ENCODE data around the gene COQ8A.

COQ8A gene

DNA sequence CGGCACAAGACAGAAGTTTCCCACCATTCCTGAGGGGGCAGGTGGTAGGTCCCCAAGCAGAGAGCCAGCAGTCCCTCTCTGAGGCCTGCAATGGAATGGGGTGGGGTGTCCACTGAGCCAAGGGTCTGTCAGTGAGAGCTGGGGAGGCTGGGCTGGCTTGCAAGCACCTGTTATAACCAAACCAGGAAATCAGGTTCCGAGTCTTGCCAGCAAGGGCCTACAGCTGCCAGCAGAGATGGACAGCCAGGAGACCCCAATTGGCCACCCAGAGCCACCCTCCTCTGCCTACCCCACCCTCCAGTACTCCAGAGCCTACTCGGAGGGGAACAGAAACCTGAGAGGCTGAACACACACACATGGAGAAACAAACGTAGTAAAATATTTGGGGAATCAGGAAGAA, 37.5 kb upstream of the COQ8A start:
- no peaks in the 10 kb centered on the region for H3K36me3 ChIP-seq (ENCODE audit: insufficient read depth, low read length)
- H3K79me2 ChIP-seq (ENCODE audit: control insufficient read depth, insufficient read depth, low read length, unreplicated experiment), result no peaks in the 10 kb centered on the region
- peaks cover 7% of the 10 kb centered on the region for H3K4me1 ChIP-seq (ENCODE audit: control insufficient read depth, insufficient read depth, low read length, unreplicated experiment)
- no peak overlapping the region for H3K4me3 ChIP-seq (ENCODE audit: low read depth, low read length)
- no peaks in the 10 kb centered on the region for H3K27me3 ChIP-seq (ENCODE audit: insufficient read depth, low read length)
- H2AFZ ChIP-seq (ENCODE audit: low read length, unreplicated experiment), result no peak overlapping the region
- no peak overlapping the region for H3K27ac ChIP-seq (ENCODE audit: low read depth, low read length)

DNA sequence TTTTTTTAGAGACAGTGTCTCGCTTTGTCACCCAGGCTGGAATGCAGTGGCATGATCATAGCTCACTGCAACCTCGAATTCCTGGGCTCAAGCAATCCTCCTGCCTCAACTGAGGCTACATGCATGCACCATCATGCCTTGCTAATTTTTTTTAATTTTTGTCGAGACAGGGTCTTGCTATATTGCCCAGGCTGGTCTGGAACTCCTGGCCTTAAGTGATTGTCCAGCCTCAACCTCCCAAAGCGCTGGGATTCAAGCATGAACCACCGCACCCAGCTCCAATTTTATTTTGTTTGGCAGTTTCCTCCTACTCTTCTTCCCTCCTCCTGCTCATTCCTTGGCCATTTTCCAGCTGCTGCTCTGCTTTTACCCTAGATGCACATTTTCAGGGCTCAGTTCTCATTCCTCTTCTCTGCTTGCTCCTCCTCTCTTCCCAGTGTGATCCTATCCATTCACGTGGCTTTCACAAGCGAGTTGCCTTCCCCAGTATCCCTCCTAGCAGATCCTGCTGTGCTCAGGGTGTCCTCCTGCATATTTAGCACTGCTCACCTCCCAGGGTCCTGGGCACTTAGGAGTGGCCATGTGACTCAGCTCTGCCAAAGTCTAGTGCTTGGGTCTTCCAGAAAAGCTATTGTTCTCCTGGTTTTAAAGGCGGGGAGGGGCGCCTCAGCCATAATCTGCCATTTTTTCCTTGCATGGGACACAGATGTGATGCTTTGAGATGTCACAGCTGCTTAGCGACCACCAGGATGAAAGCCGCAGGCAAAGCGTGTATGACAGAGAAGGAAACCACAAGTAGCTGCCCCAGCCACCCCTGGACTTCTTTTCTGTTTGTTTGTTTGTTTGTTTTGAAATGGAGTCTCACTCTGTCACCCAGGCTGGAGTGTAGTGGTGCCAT, 36.0 kb upstream of the COQ8A start:
- Histone ChIP-seq H3K27ac (ENCODE audit: low read depth, low read length) (no peak overlapping the region), H3K36me3 (ENCODE audit: insufficient read depth, low read length) (no peaks in the 10 kb centered on the region), H3K27me3 (ENCODE audit: insufficient read depth, low read length) (no peaks in the 10 kb centered on the region), H2AFZ (ENCODE audit: low read length, unreplicated experiment) (no peak overlapping the region), H3K79me2 (ENCODE audit: control insufficient read depth, insufficient read depth, low read length, unreplicated experiment) (no peaks in the 10 kb centered on the region), H3K4me1 (ENCODE audit: control insufficient read depth, insufficient read depth, low read length, unreplicated experiment) (peaks cover 7% of the 10 kb centered on the region), H3K4me3 (ENCODE audit: low read depth, low read length) (no peak overlapping the region)

GRCh38 chr1:226904772-226905171, 35.3 kb upstream of the COQ8A start:
- Histone ChIP-seq H3K4me3 (ENCODE audit: low read depth, low read length) (no peak overlapping the region), H3K4me1 (ENCODE audit: control insufficient read depth, insufficient read depth, low read length, unreplicated experiment) (peaks cover 7% of the 10 kb centered on the region), H3K27me3 (ENCODE audit: insufficient read depth, low read length) (no peaks in the 10 kb centered on the region), H3K79me2 (ENCODE audit: control insufficient read depth, insufficient read depth, low read length, unreplicated experiment) (no peaks in the 10 kb centered on the region), H3K27ac (ENCODE audit: low read depth, low read length) (no peak overlapping the region), H3K36me3 (ENCODE audit: insufficient read depth, low read length) (no peaks in the 10 kb centered on the region), H2AFZ (ENCODE audit: low read length, unreplicated experiment) (no peak overlapping the region)

DNA sequence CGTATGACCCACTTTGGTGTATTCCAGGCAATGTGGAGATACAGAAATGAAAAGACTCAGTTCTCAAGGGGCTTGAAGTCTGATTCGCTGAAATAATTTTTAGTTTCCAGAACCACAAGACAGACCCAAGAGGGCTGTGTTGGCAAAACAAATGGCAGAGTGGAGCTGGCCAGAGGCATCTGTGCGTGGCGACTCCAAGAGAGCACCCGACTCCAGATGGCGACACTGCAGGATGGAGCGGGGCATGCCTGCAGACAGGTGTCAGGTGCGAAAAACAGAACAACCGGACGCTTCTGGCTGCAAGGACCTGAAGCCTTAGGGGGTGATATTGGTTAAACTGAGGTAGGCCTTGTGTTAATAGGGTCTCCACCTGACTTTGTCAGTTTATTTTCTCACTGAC, 31.7 kb upstream of the COQ8A start:
- H3K79me2 ChIP-seq (ENCODE audit: control insufficient read depth, insufficient read depth, low read length, unreplicated experiment), result no peaks in the 10 kb centered on the region
- H3K4me3 ChIP-seq (ENCODE audit: low read depth, low read length), result no peak overlapping the region
- H3K36me3 ChIP-seq (ENCODE audit: insufficient read depth, low read length), result no peaks in the 10 kb centered on the region
- no peaks in the 10 kb centered on the region for H3K27me3 ChIP-seq (ENCODE audit: insufficient read depth, low read length)
- H3K27ac ChIP-seq (ENCODE audit: low read depth, low read length), result no peak overlapping the region
- peaks cover 7% of the 10 kb centered on the region for H3K4me1 ChIP-seq (ENCODE audit: control insufficient read depth, insufficient read depth, low read length, unreplicated experiment)
- no peak overlapping the region for H2AFZ ChIP-seq (ENCODE audit: low read length, unreplicated experiment)

GRCh38 chr1:226908913-226909312, 31.2 kb upstream of the COQ8A start:
- Histone ChIP-seq H2AFZ (ENCODE audit: low read length, unreplicated experiment) (no peak overlapping the region), H3K27me3 (ENCODE audit: insufficient read depth, low read length) (no peaks in the 10 kb centered on the region), H3K4me3 (ENCODE audit: low read depth, low read length) (no peak overlapping the region), H3K4me1 (ENCODE audit: control insufficient read depth, insufficient read depth, low read length, unreplicated experiment) (peaks cover 4% of the 10 kb centered on the region), H3K36me3 (ENCODE audit: insufficient read depth, low read length) (no peaks in the 10 kb centered on the region), H3K79me2 (ENCODE audit: control insufficient read depth, insufficient read depth, low read length, unreplicated experiment) (no peaks in the 10 kb centered on the region), H3K27ac (ENCODE audit: low read depth, low read length) (no peak overlapping the region)

DNA sequence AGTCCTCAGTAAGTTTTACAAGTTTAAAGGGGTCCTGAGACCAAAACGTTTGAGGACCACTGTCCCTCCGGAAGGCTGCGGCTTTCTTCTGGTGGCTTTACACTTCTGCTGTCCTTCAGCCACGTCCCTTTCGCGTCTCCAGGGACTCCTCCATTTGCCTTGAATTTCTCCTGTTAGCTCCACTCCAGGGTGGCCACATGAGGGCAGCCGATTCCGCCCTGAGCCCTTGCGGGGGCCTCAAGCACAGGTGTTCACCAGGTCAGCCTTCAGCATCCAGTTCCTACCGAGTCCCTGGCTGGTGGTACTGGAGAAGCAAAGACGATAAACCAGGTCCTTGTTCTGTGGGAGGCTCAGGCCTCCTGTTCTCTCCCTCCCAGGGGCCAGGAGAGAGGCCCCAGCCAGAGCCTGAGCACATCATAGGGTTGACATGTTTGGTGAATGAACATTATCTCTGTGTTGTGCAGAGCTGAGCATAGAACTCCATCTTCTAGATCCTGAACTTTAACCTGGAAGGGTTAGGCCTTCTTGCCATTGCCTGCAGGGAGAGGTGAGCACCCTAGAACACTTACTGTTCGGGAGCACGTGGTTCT, 27.4 kb upstream of the COQ8A start:
- Histone ChIP-seq H3K79me2 (ENCODE audit: control insufficient read depth, insufficient read depth, low read length, unreplicated experiment) (no peaks in the 10 kb centered on the region), H3K27me3 (ENCODE audit: insufficient read depth, low read length) (no peaks in the 10 kb centered on the region), H3K27ac (ENCODE audit: low read depth, low read length) (no peak overlapping the region), H3K4me1 (ENCODE audit: control insufficient read depth, insufficient read depth, low read length, unreplicated experiment) (no peaks in the 10 kb centered on the region), H3K36me3 (ENCODE audit: insufficient read depth, low read length) (no peaks in the 10 kb centered on the region), H2AFZ (ENCODE audit: low read length, unreplicated experiment) (no peak overlapping the region), H3K4me3 (ENCODE audit: low read depth, low read length) (no peak overlapping the region)

- no peak overlapping the region for H2AFZ ChIP-seq (ENCODE audit: low read length, unreplicated experiment)
- no peak overlapping the region for H3K4me3 ChIP-seq (ENCODE audit: low read depth, low read length)
- no peaks in the 10 kb centered on the region for H3K27me3 ChIP-seq (ENCODE audit: insufficient read depth, low read length)
- no peaks in the 10 kb centered on the region for H3K4me1 ChIP-seq (ENCODE audit: control insufficient read depth, insufficient read depth, low read length, unreplicated experiment)
- H3K36me3 ChIP-seq (ENCODE audit: insufficient read depth, low read length), result no peaks in the 10 kb centered on the region
- no peak overlapping the region for H3K27ac ChIP-seq (ENCODE audit: low read depth, low read length)
- H3K79me2 ChIP-seq (ENCODE audit: control insufficient read depth, insufficient read depth, low read length, unreplicated experiment), result no peaks in the 10 kb centered on the region
Measured at GRCh38 chr1:226915672-226915995, 24.5 kb upstream of the COQ8A start.

- H3K4me1 ChIP-seq (ENCODE audit: control insufficient read depth, insufficient read depth, low read length, unreplicated experiment), result no peaks in the 10 kb centered on the region
- no peak overlapping the region for H2AFZ ChIP-seq (ENCODE audit: low read length, unreplicated experiment)
- H3K27ac ChIP-seq (ENCODE audit: low read depth, low read length), result no peak overlapping the region
- H3K4me3 ChIP-seq (ENCODE audit: low read depth, low read length), result no peak overlapping the region
- H3K27me3 ChIP-seq (ENCODE audit: insufficient read depth, low read length), result no peaks in the 10 kb centered on the region
- H3K36me3 ChIP-seq (ENCODE audit: insufficient read depth, low read length), result no peaks in the 10 kb centered on the region
- no peaks in the 10 kb centered on the region for H3K79me2 ChIP-seq (ENCODE audit: control insufficient read depth, insufficient read depth, low read length, unreplicated experiment)
Measured at GRCh38 chr1:226916497-226916896, 23.6 kb upstream of the COQ8A start.

DNA sequence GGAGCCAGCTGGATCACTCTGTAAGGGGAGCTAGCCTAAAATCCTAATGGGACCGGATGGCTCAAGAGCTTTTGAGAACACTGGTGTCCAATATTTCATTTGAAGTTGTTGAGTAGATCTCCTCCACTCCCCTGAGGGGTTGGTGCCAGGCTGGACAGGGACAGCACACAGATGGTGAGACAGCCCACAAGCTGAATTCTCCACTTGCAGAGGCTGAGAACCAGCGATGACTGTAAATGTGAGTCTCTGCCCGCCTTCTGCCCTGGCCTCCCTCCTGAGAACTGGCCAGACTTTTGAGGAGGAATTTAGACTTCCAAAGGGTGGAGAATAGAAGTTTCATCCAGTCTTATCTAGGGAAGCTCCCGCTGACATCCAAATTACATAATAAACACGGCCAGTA, 20.5 kb upstream of the COQ8A start:
- H3K79me2 ChIP-seq (ENCODE audit: control insufficient read depth, insufficient read depth, low read length, unreplicated experiment), result no peaks in the 10 kb centered on the region
- H3K4me3 ChIP-seq (ENCODE audit: low read depth, low read length), result no peak overlapping the region
- no peaks in the 10 kb centered on the region for H3K36me3 ChIP-seq (ENCODE audit: insufficient read depth, low read length)
- H3K4me1 ChIP-seq (ENCODE audit: control insufficient read depth, insufficient read depth, low read length, unreplicated experiment), result no peaks in the 10 kb centered on the region
- no peak overlapping the region for H2AFZ ChIP-seq (ENCODE audit: low read length, unreplicated experiment)
- no peak overlapping the region for H3K27ac ChIP-seq (ENCODE audit: low read depth, low read length)
- no peaks in the 10 kb centered on the region for H3K27me3 ChIP-seq (ENCODE audit: insufficient read depth, low read length)

DNA sequence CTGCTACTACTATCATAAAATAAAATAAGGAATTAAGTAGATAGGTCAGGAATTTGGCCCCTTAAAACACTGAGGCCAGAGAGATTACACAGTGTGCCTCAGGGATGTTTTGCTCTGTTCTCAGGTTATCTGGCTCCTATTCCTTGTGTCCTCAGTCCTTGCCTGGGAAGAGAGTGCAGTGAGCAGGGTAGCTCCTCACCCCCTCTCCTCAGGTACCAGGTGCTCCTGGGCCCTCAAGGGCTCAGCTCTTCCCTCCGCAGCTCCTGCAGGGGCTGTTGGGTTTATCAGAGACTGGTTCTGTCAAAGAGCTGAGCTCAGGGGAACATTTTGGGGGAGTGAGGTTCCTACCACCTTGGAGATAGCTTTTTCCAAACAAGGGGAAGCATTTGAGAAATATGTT, 20.1 kb upstream of the COQ8A start:
- Histone ChIP-seq H3K4me3 (ENCODE audit: low read depth, low read length) (no peak overlapping the region), H2AFZ (ENCODE audit: low read length, unreplicated experiment) (no peak overlapping the region)

GRCh38 chr1:226920446-226920894, 19.6 kb upstream of the COQ8A start:
- Histone ChIP-seq H3K4me1 (ENCODE audit: control insufficient read depth, insufficient read depth, low read length, unreplicated experiment) (no peaks in the 10 kb centered on the region), H3K79me2 (ENCODE audit: control insufficient read depth, insufficient read depth, low read length, unreplicated experiment) (no peaks in the 10 kb centered on the region), H3K4me3 (ENCODE audit: low read depth, low read length) (no peak overlapping the region), H3K36me3 (ENCODE audit: insufficient read depth, low read length) (no peaks in the 10 kb centered on the region), H2AFZ (ENCODE audit: low read length, unreplicated experiment) (no peak overlapping the region), H3K27ac (ENCODE audit: low read depth, low read length) (no peak overlapping the region), H3K27me3 (ENCODE audit: insufficient read depth, low read length) (no peaks in the 10 kb centered on the region)

More for the DNA sequence above, 20.1 kb upstream of the COQ8A start:
- Histone ChIP-seq H3K27ac (ENCODE audit: low read depth, low read length) (no peak overlapping the region), H3K4me1 (ENCODE audit: control insufficient read depth, insufficient read depth, low read length, unreplicated experiment) (no peaks in the 10 kb centered on the region), H3K36me3 (ENCODE audit: insufficient read depth, low read length) (no peaks in the 10 kb centered on the region), H3K27me3 (ENCODE audit: insufficient read depth, low read length) (no peaks in the 10 kb centered on the region), H3K79me2 (ENCODE audit: control insufficient read depth, insufficient read depth, low read length, unreplicated experiment) (no peaks in the 10 kb centered on the region)
